GM12878 (cell line): ENCODE measurements around the gene RASA1. TPM values are rescaled to one million over a fixed set of nuclear protein-coding genes. Genes with fewer than 3 reads are reported as not detected.

Source experiments
- DPF2 ChIP-seq: fragments of 450-650 bp; IDR thresholded peaks from 2 replicates; pipeline ENCODE4 v1.6.1; 2017; ENCODE audit warnings: mild to moderate bottlenecking
- EED ChIP-seq: sonication (generic); IDR thresholded peaks from 2 replicates; pipeline ENCODE4 v1.6.1; 2016; ENCODE audit warnings: antibody characterized with exemption, low read depth
- EGR1 ChIP-seq, 2 experiments: IDR thresholded peaks; 1 replicate in 1 of 2; 2 replicates in 1 of 2; pipeline ENCODE4 v1.6.1; 2011 to 2012; ENCODE audit warnings: low read depth in 2 of 2, low read length in 2 of 2, borderline replicate concordance in 1 of 2, mild to moderate bottlenecking in 1 of 2, moderate library complexity in 1 of 2
- HDGF ChIP-seq: fragments of 450-650 bp; IDR thresholded peaks from 2 replicates; pipeline ENCODE4 v1.6.1; 2016; ENCODE audit warnings: antibody characterized with exemption
- IKZF2 ChIP-seq, 2 experiments: fragments of 450-650 bp; IDR thresholded peaks; 2 replicates each; pipeline ENCODE4 v1.6.1; 2017; ENCODE audit warnings: mild to moderate bottlenecking in 2 of 2, moderate library complexity in 2 of 2
- KLF5 ChIP-seq: fragments of 450-650 bp; IDR thresholded peaks from 2 replicates; pipeline ENCODE4 v1.6.1; 2014; ENCODE audit warnings: mild to moderate bottlenecking; ENCODE audit not compliant: partially characterized antibody
- POU2F2 ChIP-seq: IDR thresholded peaks from 3 replicates; pipeline ENCODE4 v1.6.1; 2011; ENCODE audit warnings: low read depth, mild to moderate bottlenecking, low read length, borderline replicate concordance
- RELA ChIP-seq: fragments of 450-650 bp; IDR thresholded peaks from 2 replicates; pipeline ENCODE4 v1.8.0; 2014; ENCODE audit warnings: borderline replicate concordance; ENCODE audit not compliant: partially characterized antibody
- RUNX3 ChIP-seq: IDR thresholded peaks from 2 replicates; pipeline ENCODE4 v1.6.1; 2012; ENCODE audit warnings: low read length, inconsistent platforms
- SP1 ChIP-seq: IDR thresholded peaks from one replicate; pipeline ENCODE4 v1.6.1; 2011; ENCODE audit warnings: low read depth, low read length
- SUZ12 ChIP-seq: fragments of 200-600 bp; sonication (generic); IDR thresholded peaks from one replicate; pipeline ENCODE4 v1.6.1; 2018; ENCODE audit warnings: antibody characterized with exemption, mild to moderate bottlenecking; ENCODE audit not compliant: unreplicated experiment
- TCF7 ChIP-seq: IDR thresholded peaks from 2 replicates; pipeline ENCODE4 v1.6.1; 2014; ENCODE audit warnings: antibody characterized with exemption, borderline replicate concordance
- ZBED1 ChIP-seq: IDR thresholded peaks from 2 replicates; pipeline ENCODE4 v1.6.1; 2016; ENCODE audit warnings: borderline replicate concordance
- polyA plus RNA-seq, 11 experiments: library from polyadenylated mRNA; depleted of rRNA in 4 of 11; unstranded in 6 of 11; stranded (reverse) in 5 of 11; fragments of >200 nt; fragmentation: Nextera tagmentation in 4 of 11; fragmentation: Illumina TruSeq in 1 of 11; extraction: Ambion mirVana in 4 of 11; extraction: Trizol in 1 of 11; gene quantifications; 1 replicate in 1 of 11; 2 replicates in 10 of 11; pipeline versions ENCODE4 v1.2.1 to v1.2.3, GENCODE V29; 2011 to 2016; ENCODE audit warnings: inconsistent platforms in 2 of 11, missing spikeins in 2 of 11, low read depth in 1 of 11
- total RNA-seq, 4 experiments: library from RNA; depleted of rRNA in 3 of 4; stranded (reverse); fragments of >200 nt in 3 of 4; fragmentation: Illumina TruSeq in 1 of 4; extraction: Trizol in 1 of 4; gene quantifications; 2 replicates each; pipeline versions ENCODE4 v1.2.1 to v1.2.3, GENCODE V29; 2013 to 2021
- TF ChIP-seq, protein P1 (sequence below): fragments of 450-650 bp; IDR thresholded peaks from 2 replicates; pipeline ENCODE4 v1.6.1; 2017; ENCODE audit warnings: mild to moderate bottlenecking
- TF ChIP-seq, protein P2 (sequence below): fragments of 450-650 bp; IDR thresholded peaks from 2 replicates; pipeline ENCODE4 v1.6.1; 2018; ENCODE audit warnings: mild to moderate bottlenecking, low read depth, moderate library complexity; ENCODE audit not compliant: partially characterized antibody
- TF ChIP-seq, protein P3 (sequence below): IDR thresholded peaks from 2 replicates; pipeline ENCODE4 v1.6.1; 2011; ENCODE audit warnings: borderline replicate concordance, low read depth, mild to moderate bottlenecking, moderate library complexity, mixed read lengths, low read length; ENCODE audit not compliant: insufficient read depth; ENCODE audit errors: extremely low read length
- TF ChIP-seq, protein P4 (sequence below), 3 experiments: IDR thresholded peaks in 2 of 3; conservative IDR thresholded peaks in 1 of 3; 2 replicates each; pipeline ENCODE4 v1.5.1; 2011; ENCODE audit warnings: low read depth in 3 of 3, low read length in 3 of 3, mild to moderate bottlenecking in 3 of 3, control low read depth in 2 of 3, moderate library complexity in 2 of 3, inconsistent platforms in 1 of 3, mixed read lengths in 1 of 3; ENCODE audit not compliant: control insufficient read depth in 2 of 3, insufficient read depth in 1 of 3; ENCODE audit errors: extremely low read depth in 1 of 3
- TF ChIP-seq, protein P5 (sequence below): IDR thresholded peaks from 2 replicates; pipeline ENCODE4 v1.6.1; 2012; ENCODE audit warnings: improper control_type of control experiment, low read depth, low read length; ENCODE audit not compliant: insufficient replicate concordance

RASA1 gene
- total and polyA plus RNA-seq, 10 of the 15 experiments (the other 5 are each of a cell fraction or from before 2014, with no cell fraction given) = 7.8 to 72.3 (median 21.8) TPM

DNA sequence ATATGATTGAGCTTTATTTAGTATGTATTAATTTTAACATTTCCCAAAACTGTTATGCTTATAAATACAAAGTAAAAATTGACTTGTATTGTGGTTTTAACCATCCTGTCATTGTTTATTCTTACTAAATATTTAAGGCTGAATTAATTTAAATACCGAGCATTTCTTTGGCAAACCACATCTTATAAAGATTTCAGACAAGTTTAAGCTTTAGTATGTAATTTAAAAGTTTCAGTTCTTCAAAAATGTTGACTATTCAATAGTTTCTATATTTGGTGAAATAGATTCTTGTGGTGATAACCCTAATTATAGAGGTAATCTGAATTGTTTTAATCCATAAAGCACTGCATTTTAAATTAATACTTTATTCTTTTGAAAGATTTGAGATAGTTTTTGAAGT, 79.6 kb downstream of the RASA1 start (continued):
- TF ChIP-seq, protein P1, sequence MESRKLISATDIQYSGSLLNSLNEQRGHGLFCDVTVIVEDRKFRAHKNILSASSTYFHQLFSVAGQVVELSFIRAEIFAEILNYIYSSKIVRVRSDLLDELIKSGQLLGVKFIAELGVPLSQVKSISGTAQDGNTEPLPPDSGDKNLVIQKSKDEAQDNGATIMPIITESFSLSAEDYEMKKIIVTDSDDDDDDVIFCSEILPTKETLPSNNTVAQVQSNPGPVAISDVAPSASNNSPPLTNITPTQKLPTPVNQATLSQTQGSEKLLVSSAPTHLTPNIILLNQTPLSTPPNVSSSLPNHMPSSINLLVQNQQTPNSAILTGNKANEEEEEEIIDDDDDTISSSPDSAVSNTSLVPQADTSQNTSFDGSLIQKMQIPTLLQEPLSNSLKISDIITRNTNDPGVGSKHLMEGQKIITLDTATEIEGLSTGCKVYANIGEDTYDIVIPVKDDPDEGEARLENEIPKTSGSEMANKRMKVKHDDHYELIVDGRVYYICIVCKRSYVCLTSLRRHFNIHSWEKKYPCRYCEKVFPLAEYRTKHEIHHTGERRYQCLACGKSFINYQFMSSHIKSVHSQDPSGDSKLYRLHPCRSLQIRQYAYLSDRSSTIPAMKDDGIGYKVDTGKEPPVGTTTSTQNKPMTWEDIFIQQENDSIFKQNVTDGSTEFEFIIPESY = no peak
- TF ChIP-seq, protein P2, sequence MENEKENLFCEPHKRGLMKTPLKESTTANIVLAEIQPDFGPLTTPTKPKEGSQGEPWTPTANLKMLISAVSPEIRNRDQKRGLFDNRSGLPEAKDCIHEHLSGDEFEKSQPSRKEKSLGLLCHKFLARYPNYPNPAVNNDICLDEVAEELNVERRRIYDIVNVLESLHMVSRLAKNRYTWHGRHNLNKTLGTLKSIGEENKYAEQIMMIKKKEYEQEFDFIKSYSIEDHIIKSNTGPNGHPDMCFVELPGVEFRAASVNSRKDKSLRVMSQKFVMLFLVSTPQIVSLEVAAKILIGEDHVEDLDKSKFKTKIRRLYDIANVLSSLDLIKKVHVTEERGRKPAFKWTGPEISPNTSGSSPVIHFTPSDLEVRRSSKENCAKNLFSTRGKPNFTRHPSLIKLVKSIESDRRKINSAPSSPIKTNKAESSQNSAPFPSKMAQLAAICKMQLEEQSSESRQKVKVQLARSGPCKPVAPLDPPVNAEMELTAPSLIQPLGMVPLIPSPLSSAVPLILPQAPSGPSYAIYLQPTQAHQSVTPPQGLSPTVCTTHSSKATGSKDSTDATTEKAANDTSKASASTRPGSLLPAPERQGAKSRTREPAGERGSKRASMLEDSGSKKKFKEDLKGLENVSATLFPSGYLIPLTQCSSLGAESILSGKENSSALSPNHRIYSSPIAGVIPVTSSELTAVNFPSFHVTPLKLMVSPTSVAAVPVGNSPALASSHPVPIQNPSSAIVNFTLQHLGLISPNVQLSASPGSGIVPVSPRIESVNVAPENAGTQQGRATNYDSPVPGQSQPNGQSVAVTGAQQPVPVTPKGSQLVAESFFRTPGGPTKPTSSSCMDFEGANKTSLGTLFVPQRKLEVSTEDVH = no peak
- TF ChIP-seq SP1 (no peak), EED (no peak), RELA (no peak), SUZ12 (no peak), ZBED1 (no peak), EGR1 (IDR thresholded peaks at IDR 0.05; ENCODE audit: borderline replicate concordance in 1 of 2, low read depth in 2 of 2, low read length in 2 of 2) (no peak), RUNX3 (peak; percentile 57; the same call in 1 of the 2 replicates), DPF2 (peak; percentile 38; the same call in 1 of the 2 replicates), POU2F2 (no peak), HDGF (no peak), TCF7 (no peak), IKZF2 (IDR thresholded peaks at IDR 0.05) (no peak), KLF5 (no peak)
- TF ChIP-seq, protein P3, sequence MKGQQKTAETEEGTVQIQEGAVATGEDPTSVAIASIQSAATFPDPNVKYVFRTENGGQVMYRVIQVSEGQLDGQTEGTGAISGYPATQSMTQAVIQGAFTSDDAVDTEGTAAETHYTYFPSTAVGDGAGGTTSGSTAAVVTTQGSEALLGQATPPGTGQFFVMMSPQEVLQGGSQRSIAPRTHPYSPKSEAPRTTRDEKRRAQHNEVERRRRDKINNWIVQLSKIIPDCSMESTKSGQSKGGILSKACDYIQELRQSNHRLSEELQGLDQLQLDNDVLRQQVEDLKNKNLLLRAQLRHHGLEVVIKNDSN = no peak
- TF ChIP-seq, protein P4, sequence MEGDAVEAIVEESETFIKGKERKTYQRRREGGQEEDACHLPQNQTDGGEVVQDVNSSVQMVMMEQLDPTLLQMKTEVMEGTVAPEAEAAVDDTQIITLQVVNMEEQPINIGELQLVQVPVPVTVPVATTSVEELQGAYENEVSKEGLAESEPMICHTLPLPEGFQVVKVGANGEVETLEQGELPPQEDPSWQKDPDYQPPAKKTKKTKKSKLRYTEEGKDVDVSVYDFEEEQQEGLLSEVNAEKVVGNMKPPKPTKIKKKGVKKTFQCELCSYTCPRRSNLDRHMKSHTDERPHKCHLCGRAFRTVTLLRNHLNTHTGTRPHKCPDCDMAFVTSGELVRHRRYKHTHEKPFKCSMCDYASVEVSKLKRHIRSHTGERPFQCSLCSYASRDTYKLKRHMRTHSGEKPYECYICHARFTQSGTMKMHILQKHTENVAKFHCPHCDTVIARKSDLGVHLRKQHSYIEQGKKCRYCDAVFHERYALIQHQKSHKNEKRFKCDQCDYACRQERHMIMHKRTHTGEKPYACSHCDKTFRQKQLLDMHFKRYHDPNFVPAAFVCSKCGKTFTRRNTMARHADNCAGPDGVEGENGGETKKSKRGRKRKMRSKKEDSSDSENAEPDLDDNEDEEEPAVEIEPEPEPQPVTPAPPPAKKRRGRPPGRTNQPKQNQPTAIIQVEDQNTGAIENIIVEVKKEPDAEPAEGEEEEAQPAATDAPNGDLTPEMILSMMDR (IDR thresholded peaks at IDR 0.05 in 2 of 3, conservative IDR thresholded peaks at IDR 0.05 in 1 of 3; ENCODE audit: control insufficient read depth in 2 of 3, extremely low read depth in 1 of 3, insufficient read depth in 1 of 3, low read depth in 3 of 3, low read length in 3 of 3) = no peak
- TF ChIP-seq, protein P5, sequence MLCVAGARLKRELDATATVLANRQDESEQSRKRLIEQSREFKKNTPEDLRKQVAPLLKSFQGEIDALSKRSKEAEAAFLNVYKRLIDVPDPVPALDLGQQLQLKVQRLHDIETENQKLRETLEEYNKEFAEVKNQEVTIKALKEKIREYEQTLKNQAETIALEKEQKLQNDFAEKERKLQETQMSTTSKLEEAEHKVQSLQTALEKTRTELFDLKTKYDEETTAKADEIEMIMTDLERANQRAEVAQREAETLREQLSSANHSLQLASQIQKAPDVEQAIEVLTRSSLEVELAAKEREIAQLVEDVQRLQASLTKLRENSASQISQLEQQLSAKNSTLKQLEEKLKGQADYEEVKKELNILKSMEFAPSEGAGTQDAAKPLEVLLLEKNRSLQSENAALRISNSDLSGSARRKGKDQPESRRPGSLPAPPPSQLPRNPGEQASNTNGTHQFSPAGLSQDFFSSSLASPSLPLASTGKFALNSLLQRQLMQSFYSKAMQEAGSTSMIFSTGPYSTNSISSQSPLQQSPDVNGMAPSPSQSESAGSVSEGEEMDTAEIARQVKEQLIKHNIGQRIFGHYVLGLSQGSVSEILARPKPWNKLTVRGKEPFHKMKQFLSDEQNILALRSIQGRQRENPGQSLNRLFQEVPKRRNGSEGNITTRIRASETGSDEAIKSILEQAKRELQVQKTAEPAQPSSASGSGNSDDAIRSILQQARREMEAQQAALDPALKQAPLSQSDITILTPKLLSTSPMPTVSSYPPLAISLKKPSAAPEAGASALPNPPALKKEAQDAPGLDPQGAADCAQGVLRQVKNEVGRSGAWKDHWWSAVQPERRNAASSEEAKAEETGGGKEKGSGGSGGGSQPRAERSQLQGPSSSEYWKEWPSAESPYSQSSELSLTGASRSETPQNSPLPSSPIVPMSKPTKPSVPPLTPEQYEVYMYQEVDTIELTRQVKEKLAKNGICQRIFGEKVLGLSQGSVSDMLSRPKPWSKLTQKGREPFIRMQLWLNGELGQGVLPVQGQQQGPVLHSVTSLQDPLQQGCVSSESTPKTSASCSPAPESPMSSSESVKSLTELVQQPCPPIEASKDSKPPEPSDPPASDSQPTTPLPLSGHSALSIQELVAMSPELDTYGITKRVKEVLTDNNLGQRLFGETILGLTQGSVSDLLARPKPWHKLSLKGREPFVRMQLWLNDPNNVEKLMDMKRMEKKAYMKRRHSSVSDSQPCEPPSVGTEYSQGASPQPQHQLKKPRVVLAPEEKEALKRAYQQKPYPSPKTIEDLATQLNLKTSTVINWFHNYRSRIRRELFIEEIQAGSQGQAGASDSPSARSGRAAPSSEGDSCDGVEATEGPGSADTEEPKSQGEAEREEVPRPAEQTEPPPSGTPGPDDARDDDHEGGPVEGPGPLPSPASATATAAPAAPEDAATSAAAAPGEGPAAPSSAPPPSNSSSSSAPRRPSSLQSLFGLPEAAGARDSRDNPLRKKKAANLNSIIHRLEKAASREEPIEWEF = no peak
